ENCODE results near the gene EEIG1. TPM values are rescaled to one million over a fixed set of nuclear protein-coding genes. Genes with fewer than 3 reads are reported as not detected.

Gene EEIG1
- total RNA-seq, 2 donors from 2014 or later, result 23.4 to 84.6 TPM

DNA sequence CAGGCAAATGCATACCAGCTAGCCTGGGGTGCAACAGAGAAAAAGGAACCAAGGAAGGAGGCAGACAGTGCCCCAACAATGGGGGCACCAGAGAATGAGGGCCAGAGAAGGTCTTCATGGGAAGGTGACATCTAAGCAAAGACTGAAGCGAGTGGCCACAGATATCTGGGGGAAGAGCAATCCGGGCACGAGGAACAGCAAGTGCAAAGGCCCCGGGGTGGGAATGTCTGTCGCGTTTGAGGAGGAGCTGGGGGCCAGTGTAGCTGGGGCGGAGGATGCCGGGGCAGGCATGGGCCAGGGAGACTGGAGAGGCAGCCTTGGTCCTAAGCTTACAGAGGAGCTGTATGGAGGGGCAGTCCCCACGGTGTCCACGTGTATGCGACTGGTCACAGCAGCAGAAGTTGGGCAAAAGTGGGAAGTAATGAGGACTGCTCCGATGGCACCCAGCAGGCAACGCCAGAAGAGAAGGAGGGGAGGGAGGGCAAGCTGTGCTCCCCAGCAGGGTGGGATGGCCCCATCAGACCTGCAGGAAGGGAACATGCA lies 19.1 kb downstream of the EEIG1 start:
- Histone ChIP-seq H3K9me3 (no peaks in the 10 kb centered on the region), H3K27me3 (replicated peaks; ENCODE audit: insufficient read depth) (no peaks in the 10 kb centered on the region), H3K27ac (peak overlapping the region in 1 of 2 donors; percentile 92), H3K4me1 (replicated peaks) (peaks cover 29% of the 10 kb centered on the region), H3K36me3 (no peaks in the 10 kb centered on the region), H3K4me3 (no peak overlapping the region)
- no peak for DNase-seq (ENCODE audit: low spot score)
- TF ChIP-seq POLR2AphosphoS5 (IDR thresholded peaks at IDR 0.05), result no peak
- TF ChIP-seq, protein P1, sequence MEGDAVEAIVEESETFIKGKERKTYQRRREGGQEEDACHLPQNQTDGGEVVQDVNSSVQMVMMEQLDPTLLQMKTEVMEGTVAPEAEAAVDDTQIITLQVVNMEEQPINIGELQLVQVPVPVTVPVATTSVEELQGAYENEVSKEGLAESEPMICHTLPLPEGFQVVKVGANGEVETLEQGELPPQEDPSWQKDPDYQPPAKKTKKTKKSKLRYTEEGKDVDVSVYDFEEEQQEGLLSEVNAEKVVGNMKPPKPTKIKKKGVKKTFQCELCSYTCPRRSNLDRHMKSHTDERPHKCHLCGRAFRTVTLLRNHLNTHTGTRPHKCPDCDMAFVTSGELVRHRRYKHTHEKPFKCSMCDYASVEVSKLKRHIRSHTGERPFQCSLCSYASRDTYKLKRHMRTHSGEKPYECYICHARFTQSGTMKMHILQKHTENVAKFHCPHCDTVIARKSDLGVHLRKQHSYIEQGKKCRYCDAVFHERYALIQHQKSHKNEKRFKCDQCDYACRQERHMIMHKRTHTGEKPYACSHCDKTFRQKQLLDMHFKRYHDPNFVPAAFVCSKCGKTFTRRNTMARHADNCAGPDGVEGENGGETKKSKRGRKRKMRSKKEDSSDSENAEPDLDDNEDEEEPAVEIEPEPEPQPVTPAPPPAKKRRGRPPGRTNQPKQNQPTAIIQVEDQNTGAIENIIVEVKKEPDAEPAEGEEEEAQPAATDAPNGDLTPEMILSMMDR (IDR thresholded peaks at IDR 0.05), result no peak
- no peak for TF ChIP-seq POLR2A (IDR thresholded peaks at IDR 0.05)
- 89% methylated on average over 13 of the region's 13 CpGs for WGBS
- intact Hi-C loops (cut with DNase I), result loop anchor here (10.0 kb wide), 1 partner anchor 133 kb away; no protein-coding TSS in a partner anchor

DNA sequence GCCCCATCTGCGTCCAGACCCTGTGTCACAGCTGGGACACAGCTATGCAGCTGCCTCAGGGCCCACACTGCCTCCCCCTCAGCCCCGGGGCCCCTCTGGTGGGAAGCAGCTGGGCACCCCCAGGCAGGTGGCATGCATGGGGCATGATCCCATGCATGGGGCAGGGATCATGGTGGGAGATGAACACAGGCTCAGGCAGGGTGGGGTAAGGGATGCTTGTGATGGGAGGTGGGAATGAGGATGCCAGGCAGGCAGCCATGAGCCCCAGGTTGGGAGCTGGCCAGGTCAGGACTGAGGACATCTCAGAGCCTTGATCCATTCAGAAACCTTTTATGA lies 19.7 kb downstream of the EEIG1 start:
- no peak for DNase-seq (ENCODE audit: low spot score)
- Histone ChIP-seq H3K4me3 (no peak overlapping the region), H3K27me3 (replicated peaks; ENCODE audit: insufficient read depth) (no peaks in the 10 kb centered on the region), H3K4me1 (replicated peaks) (peaks cover 24% of the 10 kb centered on the region), H3K36me3 (no peaks in the 10 kb centered on the region), H3K27ac (peak overlapping the region; percentile 67 to 71), H3K9me3 (no peaks in the 10 kb centered on the region)
- WGBS, result 94% methylated on average over 2 of the region's 2 CpGs
- TF ChIP-seq, protein P1 (IDR thresholded peaks at IDR 0.05), result no peak
- TF ChIP-seq POLR2AphosphoS5 (IDR thresholded peaks at IDR 0.05) (no peak), POLR2A (IDR thresholded peaks at IDR 0.05) (no peak)
- intact Hi-C loops (cut with DNase I), result loop anchor here (10.0 kb wide), 1 partner anchor 134 kb away; no protein-coding TSS in a partner anchor

DNA sequence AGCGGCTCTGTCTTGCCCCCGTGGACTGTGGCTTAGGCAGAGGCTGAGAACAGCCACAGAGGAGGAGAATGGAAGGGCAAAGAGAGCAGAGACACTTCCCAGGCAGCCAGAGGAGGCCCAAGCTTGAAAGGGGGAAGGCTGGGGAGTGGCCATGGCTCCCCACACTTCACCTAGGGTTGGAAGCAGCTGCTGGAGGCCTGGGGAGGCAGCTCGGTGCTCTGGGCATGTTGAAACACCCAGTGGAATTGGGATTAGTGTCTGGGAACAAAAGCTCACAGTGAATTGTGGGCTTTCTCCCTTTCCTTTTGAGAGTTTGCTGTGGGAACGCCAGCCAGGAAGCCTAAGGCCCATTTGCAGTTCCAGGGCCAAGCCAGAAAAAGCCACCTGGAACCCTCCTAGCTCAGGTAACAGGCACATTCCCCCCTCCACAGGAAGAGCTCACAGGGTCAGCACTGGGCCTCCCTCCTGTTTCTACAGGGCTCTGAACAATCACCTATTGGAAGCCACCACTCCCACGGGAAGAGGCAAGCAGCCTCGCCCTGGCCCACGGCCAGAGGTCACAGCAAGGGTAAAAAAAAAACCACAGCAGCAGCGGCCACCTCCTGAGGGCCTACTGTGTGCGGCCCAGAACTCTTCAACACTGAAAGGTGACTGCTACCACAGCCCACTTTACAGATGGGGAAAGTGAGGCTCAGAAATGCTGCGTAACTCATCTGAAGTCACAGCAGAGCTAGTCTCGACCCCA lies 20.2 kb downstream of the EEIG1 start:
- no peaks in the 10 kb centered on the region for H3K27me3 ChIP-seq (replicated peaks; ENCODE audit: insufficient read depth)
- no peaks in the 10 kb centered on the region for H3K9me3 ChIP-seq
- TF ChIP-seq, protein P1 (IDR thresholded peaks at IDR 0.05), result no peak
- peak; percentile 55 for TF ChIP-seq POLR2AphosphoS5 (IDR thresholded peaks at IDR 0.05)
- 33% methylated on average over 11 of the region's 11 CpGs for WGBS
- no peak overlapping the region for H3K4me3 ChIP-seq
- H3K36me3 ChIP-seq, result no peaks in the 10 kb centered on the region
- DNase-seq (ENCODE audit: low spot score), result peak; percentile 70
- H3K4me1 ChIP-seq (replicated peaks), result peaks cover 24% of the 10 kb centered on the region
- intact Hi-C loops (cut with DNase I), result loop anchor here (10.0 kb wide), 1 partner anchor 134 kb away; no protein-coding TSS in a partner anchor
- H3K27ac ChIP-seq, result peak overlapping the region; percentile 67 to 71

DNA sequence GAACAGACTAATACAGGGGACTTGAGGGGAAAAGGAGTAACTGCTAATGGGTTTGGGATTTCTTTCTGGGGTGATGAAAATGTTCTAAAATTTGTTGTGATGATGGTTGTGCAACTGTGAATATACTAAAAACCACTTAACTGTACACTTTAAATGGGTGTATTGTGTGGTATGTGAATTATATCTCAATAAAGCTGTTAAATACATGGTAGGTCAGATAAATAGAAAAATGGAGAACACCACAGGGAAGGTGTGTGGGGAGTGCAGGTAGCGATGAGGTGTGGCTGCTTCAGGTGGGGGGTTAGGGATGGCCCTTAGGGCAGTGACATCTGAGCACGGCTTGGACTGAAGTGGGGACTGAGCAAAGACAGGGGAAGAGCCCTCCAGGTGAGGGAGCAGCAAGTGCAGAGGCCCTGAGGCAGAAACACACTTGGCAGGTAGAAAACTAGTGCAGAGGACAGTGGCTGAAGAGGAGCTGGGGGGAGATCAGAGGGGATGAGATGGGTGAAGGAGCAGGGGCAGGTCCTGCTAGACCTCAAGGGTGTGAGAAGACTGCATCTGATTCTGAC lies 20.9 kb downstream of the EEIG1 start:
- intact Hi-C loops (cut with DNase I), result loop anchor here (10.0 kb wide), 1 partner anchor 135 kb away; no protein-coding TSS in a partner anchor
- DNase-seq (ENCODE audit: low spot score), result no peak
- H3K4me3 ChIP-seq, result no peak overlapping the region
- peaks cover 26% of the 10 kb centered on the region for H3K4me1 ChIP-seq (replicated peaks)
- H3K27me3 ChIP-seq (replicated peaks; ENCODE audit: insufficient read depth), result no peaks in the 10 kb centered on the region
- TF ChIP-seq POLR2AphosphoS5 (IDR thresholded peaks at IDR 0.05) (no peak), POLR2A (IDR thresholded peaks at IDR 0.05) (no peak)
- TF ChIP-seq, protein P1 (IDR thresholded peaks at IDR 0.05), result no peak
- H3K9me3 ChIP-seq, result no peaks in the 10 kb centered on the region
- WGBS, result 62% methylated on average over 2 of the region's 2 CpGs
- H3K27ac ChIP-seq, result peak overlapping the region; percentile 67 to 71
- H3K36me3 ChIP-seq, result no peaks in the 10 kb centered on the region

Measured in prostate gland (tissue), 2 donors.